Spleen (tissue), 11 donors: ENCODE data around the gene MRGPRX2. TPM values are rescaled to one million over a fixed set of nuclear protein-coding genes. Genes with fewer than 3 reads are reported as not detected.

Source experiments
- DNase-seq: peaks from one replicate; pipeline ENCODE4 v3.0.0-alpha.2; 2020
- H3K27ac ChIP-seq, 8 donors: fragments of 200-600 bp; sonication (generic) in 7 of 8; 1 replicate in 4 of 8; 2 replicates in 4 of 8; pipeline versions ENCODE4 v1.5.0 to v1.8.0; 2016 to 2021; ENCODE audit warnings: inconsistent platforms in 4 of 8, mild to moderate bottlenecking in 4 of 8, moderate library complexity in 1 of 8
- H3K27me3 ChIP-seq, 7 donors: fragments of 200-600 bp; sonication (generic) in 6 of 7; replicated peaks in 1 of 7; 1 replicate in 4 of 7; 2 replicates in 3 of 7; pipeline versions ENCODE4 v1.5.0 to v1.8.0; 2016 to 2021; ENCODE audit warnings: inconsistent platforms in 3 of 7, mild to moderate bottlenecking in 1 of 7
- H3K36me3 ChIP-seq, 6 donors: fragments of 200-600 bp; sonication (generic) in 5 of 6; 1 replicate in 4 of 6; 2 replicates in 2 of 6; pipeline versions ENCODE4 v1.5.0 to v1.8.0; 2016 to 2021; ENCODE audit warnings: inconsistent platforms in 2 of 6
- H3K4me1 ChIP-seq, 6 donors: fragments of 200-600 bp; sonication (generic) in 5 of 6; 1 replicate in 3 of 6; 2 replicates in 3 of 6; pipeline versions ENCODE4 v1.5.0 to v1.8.0; 2016 to 2021; ENCODE audit warnings: inconsistent platforms in 3 of 6
- H3K4me3 ChIP-seq, 8 donors: fragments of 200-600 bp; sonication (generic) in 7 of 8; 1 replicate in 4 of 8; 2 replicates in 4 of 8; pipeline versions ENCODE4 v1.5.0 to v1.8.0; 2016 to 2021; ENCODE audit warnings: inconsistent platforms in 4 of 8, mild to moderate bottlenecking in 4 of 8, moderate library complexity in 2 of 8
- H3K9me3 ChIP-seq, 8 donors: fragments of 200-600 bp; sonication (generic) in 7 of 8; 1 replicate in 4 of 8; 2 replicates in 4 of 8; pipeline versions ENCODE4 v1.5.0 to v1.8.0; 2016 to 2021; ENCODE audit warnings: inconsistent platforms in 4 of 8
- POLR2A ChIP-seq, 3 donors: fragments of 450-650 bp; IDR thresholded peaks; one replicate each; pipeline ENCODE4 v1.5.1; 2017; ENCODE audit warnings: antibody characterized with exemption in 3 of 3, mild to moderate bottlenecking in 1 of 3
- POLR2AphosphoS5 ChIP-seq, 3 donors: sonication (generic); formaldehyde crosslinking; IDR thresholded peaks; one replicate each; pipeline ENCODE4 v1.5.1; 2017; ENCODE audit warnings: antibody characterized with exemption in 3 of 3
- WGBS, 5 donors: extraction: QIAGEN DNeasy Blood & Tissue Kit in 3 of 5; methylation state at CpG; one replicate each; pipeline versions ENCODE4 v1.1.5 to v1.1.7; 2013 to 2018; 5-methylcytosine and 5-hydroxymethylcytosine counted together
- intact Hi-C: fragments of 100-400 bp; cut with DNase I; formaldehyde crosslinking; loops from one replicate; pipeline ENCODE4 v1.15.0; 2023; ENCODE audit warnings: low total_unique reads
- polyA plus RNA-seq, 3 donors: library from polyadenylated mRNA; stranded (reverse); fragments of 200-250 nt; gene quantifications; one replicate each; pipeline ENCODE4 v1.2.1, GENCODE V29; 2013
- total RNA-seq, 7 donors: library from RNA; depleted of rRNA in 3 of 7; stranded (reverse); fragments of >200 nt in 3 of 7; fragmentation: NEBNext Ultra II Directional in 4 of 7; extraction: Animal tissue kit (Norgen Biotek cat#: 25700) in 4 of 7; gene quantifications; one replicate each; pipeline versions ENCODE4 v1.1.0 to v1.2.1, GENCODE V29; 2016 to 2021
- TF ChIP-seq, protein P1 (sequence below), 11 experiments: fragments of 200-600 bp in 7 of 11; fragments of 450-650 bp in 4 of 11; sonication (generic) in 4 of 11; IDR thresholded peaks in 8 of 11; conservative IDR thresholded peaks in 3 of 11; 1 replicate in 7 of 11; 2 replicates in 4 of 11; pipeline versions ENCODE4 v1.4.0 to v1.8.0; 2016 to 2021; ENCODE audit warnings: antibody characterized with exemption in 11 of 11, inconsistent platforms in 4 of 11, mild to moderate bottlenecking in 1 of 11
- donor health status: healthy with polysubstance abuse.
- donor health status: DM: no; HTN: no; CAD: no; lungs with moderate emphysema.
- donor health status: DM: no; HTN: no; CAD: no.
- donor health status: Bipolar disorder and iron deficiency.
- donor health status: healthy.
- donor health status: DM: no; HTN: no; CAD: no.
- donor health status: DM: yes; HTN: yes; CAD: no.

The MRGPRX2 gene
- total and polyA plus RNA-seq, 10 donors, result not detected

DNA sequence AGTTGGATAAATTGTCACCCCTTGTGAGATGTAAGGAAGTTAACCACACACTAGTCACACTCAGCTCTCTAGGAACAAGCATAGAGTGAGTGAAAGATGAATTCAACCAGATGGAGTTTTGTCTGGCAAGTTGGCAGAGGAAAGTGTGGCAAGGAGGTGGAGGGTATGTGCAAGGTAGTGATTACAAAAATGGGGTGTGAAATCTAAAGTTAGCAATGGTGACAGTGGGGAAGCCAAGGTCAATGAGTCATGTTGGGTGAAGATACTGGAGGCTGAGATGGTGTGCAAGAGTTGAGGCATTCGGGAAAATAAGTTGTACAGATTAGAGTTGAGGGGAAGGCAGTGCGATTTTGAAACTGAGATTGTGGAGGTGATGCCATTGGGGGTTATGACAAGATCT, 33.7 kb downstream of the MRGPRX2 start:
- intact Hi-C loops, result no loop called here
- Histone ChIP-seq H3K27ac (no peak overlapping the region), H3K36me3 (no peaks in the 10 kb centered on the region), H3K9me3 (peaks cover 0 to 7% (median 0%) of the 10 kb centered on the region in 8 donors), H3K27me3 (peaks cover 0 to 23% (median 0%) of the 10 kb centered on the region in 7 donors), H3K4me1 (no peaks in the 10 kb centered on the region), H3K4me3 (no peak overlapping the region)
- 73 to 93% (median 85%) methylated on average over 2 of the region's 2 CpGs for WGBS, 5 donors
- DNase-seq, result no peak
- TF ChIP-seq POLR2AphosphoS5 (IDR thresholded peaks at IDR 0.05) (no peak), POLR2A (IDR thresholded peaks at IDR 0.05) (no peak)
- TF ChIP-seq, protein P1, sequence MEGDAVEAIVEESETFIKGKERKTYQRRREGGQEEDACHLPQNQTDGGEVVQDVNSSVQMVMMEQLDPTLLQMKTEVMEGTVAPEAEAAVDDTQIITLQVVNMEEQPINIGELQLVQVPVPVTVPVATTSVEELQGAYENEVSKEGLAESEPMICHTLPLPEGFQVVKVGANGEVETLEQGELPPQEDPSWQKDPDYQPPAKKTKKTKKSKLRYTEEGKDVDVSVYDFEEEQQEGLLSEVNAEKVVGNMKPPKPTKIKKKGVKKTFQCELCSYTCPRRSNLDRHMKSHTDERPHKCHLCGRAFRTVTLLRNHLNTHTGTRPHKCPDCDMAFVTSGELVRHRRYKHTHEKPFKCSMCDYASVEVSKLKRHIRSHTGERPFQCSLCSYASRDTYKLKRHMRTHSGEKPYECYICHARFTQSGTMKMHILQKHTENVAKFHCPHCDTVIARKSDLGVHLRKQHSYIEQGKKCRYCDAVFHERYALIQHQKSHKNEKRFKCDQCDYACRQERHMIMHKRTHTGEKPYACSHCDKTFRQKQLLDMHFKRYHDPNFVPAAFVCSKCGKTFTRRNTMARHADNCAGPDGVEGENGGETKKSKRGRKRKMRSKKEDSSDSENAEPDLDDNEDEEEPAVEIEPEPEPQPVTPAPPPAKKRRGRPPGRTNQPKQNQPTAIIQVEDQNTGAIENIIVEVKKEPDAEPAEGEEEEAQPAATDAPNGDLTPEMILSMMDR (IDR thresholded peaks at IDR 0.05 in 8 of 11, conservative IDR thresholded peaks at IDR 0.05 in 3 of 11), result no peak

DNA sequence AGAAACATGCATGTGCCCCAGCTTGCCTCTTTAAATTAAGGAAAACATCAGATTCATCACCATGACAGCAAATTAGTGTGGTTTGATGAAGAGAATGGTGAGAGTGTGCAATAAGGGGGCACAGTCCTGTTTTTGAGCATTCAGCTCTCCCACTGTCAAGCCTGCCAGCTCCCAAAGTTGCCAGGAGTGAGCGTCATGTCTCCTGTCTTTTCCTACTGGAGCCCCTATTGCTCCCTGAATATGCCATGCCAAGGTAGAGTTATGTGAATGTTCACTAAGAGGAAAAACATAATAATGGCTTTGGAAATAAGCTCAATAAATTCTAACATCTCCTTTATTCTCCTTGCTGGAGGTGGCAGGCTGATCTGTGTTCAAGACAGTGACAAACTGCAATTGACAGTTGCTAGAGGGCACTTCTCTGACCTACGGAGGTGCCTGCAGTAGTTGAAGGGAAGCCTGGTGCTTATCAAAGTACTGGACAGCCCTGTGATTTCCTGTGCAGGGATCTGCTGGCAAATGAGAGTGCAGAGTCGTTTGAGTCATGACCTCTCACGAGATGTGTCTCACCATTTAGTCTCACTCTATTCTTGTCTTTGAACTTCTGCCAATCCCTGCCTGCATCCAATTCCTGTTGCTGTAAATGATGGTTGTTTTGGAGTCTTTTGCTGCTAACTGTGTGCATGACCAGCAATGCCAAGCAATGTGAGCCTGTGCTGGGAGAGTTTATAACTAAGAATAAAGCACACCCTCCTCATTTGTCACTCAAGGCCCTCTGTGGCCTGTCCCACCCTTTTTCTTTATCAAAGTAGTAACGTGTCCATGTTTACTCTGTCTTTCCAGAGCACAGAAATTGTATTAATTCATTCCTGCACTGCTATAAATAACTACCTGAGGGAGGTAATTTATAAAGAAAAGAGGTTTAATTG, 34.8 kb downstream of the MRGPRX2 start:
- 19 to 29% (median 26%) methylated on average over 5 of the region's 5 CpGs for WGBS, 5 donors
- no peaks in the 10 kb centered on the region for H3K4me1 ChIP-seq
- no peaks in the 10 kb centered on the region for H3K9me3 ChIP-seq
- H3K27me3 ChIP-seq, result peaks cover 0 to 23% (median 0%) of the 10 kb centered on the region in 7 donors
- TF ChIP-seq POLR2AphosphoS5 (IDR thresholded peaks at IDR 0.05) (no peak), POLR2A (IDR thresholded peaks at IDR 0.05) (no peak)
- TF ChIP-seq, protein P1 (IDR thresholded peaks at IDR 0.05 in 8 of 11, conservative IDR thresholded peaks at IDR 0.05 in 3 of 11), result no peak
- intact Hi-C loops, result no loop called here
- no peak for DNase-seq
- H3K27ac ChIP-seq, result no peak overlapping the region
- H3K4me3 ChIP-seq, result no peak overlapping the region
- H3K36me3 ChIP-seq, result no peaks in the 10 kb centered on the region

DNA sequence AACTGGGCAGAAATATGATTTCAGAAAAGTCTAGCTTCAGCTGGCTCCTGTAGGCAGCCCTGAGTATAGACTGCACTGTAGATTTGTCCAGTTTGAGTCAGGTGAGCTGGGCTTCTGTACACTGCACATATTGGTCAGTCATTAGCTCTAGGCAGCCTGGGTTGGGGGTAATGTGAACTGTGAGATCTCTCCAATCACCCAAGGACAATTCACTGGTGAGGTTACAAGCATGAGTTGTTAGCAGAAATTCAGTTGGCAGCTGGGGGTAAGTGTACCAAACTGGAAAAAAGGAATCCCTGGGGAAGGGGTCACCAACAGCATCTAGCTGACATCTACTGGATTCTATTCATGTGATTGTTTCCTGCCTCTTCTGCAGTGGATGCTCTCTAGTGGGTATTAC, 39.7 kb downstream of the MRGPRX2 start:
- TF ChIP-seq, protein P1 (IDR thresholded peaks at IDR 0.05 in 8 of 11, conservative IDR thresholded peaks at IDR 0.05 in 3 of 11), result no peak
- TF ChIP-seq POLR2AphosphoS5 (IDR thresholded peaks at IDR 0.05) (no peak), POLR2A (IDR thresholded peaks at IDR 0.05) (no peak)
- Histone ChIP-seq H3K4me3 (no peak overlapping the region), H3K36me3 (no peaks in the 10 kb centered on the region), H3K27ac (no peak overlapping the region), H3K27me3 (peaks cover 0 to 34% (median 0%) of the 10 kb centered on the region in 7 donors), H3K9me3 (no peaks in the 10 kb centered on the region), H3K4me1 (no peaks in the 10 kb centered on the region)
- intact Hi-C loops, result no loop called here
- DNase-seq, result no peak

DNA sequence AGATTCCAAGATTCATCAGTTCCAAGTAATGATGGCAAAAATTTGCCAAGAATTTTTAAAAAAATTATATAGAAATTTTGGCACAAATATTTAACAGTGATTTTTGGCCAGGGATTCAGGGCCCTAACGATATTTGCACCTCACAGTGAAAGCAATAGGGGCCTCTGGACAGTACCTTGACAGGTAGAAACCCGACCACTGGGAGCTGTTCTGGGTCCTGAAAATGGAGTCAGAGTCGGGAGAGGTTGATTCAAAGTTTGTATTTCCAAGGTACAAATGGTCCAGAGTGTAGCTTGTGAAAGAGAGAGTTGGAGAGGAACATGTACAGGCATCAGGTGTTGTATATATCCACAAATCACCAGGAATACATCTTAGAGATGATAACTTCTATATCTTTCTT, 41.6 kb downstream of the MRGPRX2 start:
- no peak for DNase-seq
- intact Hi-C loops, result no loop called here
- no peak for TF ChIP-seq POLR2AphosphoS5 (IDR thresholded peaks at IDR 0.05)
- TF ChIP-seq, protein P1 (IDR thresholded peaks at IDR 0.05 in 8 of 11, conservative IDR thresholded peaks at IDR 0.05 in 3 of 11), result no peak
- no peak for TF ChIP-seq POLR2A (IDR thresholded peaks at IDR 0.05)
- Histone ChIP-seq H3K4me1 (no peaks in the 10 kb centered on the region), H3K27ac (no peak overlapping the region), H3K36me3 (no peaks in the 10 kb centered on the region), H3K9me3 (no peaks in the 10 kb centered on the region), H3K27me3 (peaks cover 0 to 23% (median 0%) of the 10 kb centered on the region in 7 donors), H3K4me3 (no peak overlapping the region)
- 15 to 24% (median 20%) methylated on average over 3 of the region's 3 CpGs for WGBS, 5 donors
